HG03064 (cell line): ENCODE data around the gene SLC25A33.
A peak's percentile ranks its signal among the peaks of the same experiment; 100 is the strongest.

Source experiments
- ATAC-seq: cut with Tn5 transposase; IDR thresholded peaks from one replicate; pipeline ENCODE4 v1.9.1; 2021; ENCODE audit warnings: low read depth; ENCODE audit not compliant: unreplicated experiment

The SLC25A33 gene

GRCh38 chr1:9586147-9586766 is 47.0 kb downstream of the SLC25A33 start:
- ATAC-seq = no peak

GRCh38 chr1:9588551-9589143 is 49.4 kb downstream of the SLC25A33 start, which contains the start of gene TMEM201:
TSS of gene TMEM201 (plus strand) at chr1:9588911. CDS start at chr1:9588931, 20 bp downstream.
- ATAC-seq = peak; percentile 71

- ATAC-seq = no peak
Measured at GRCh38 chr1:9589144-9589718, 50.0 kb downstream of the SLC25A33 start.

- ATAC-seq = no peak
Measured at GRCh38 chr1:9589719-9590157, 50.5 kb downstream of the SLC25A33 start.

- no peak for ATAC-seq
Measured at GRCh38 chr1:9590201-9590600, 50.9 kb downstream of the SLC25A33 start.

- no peak for ATAC-seq
Measured at GRCh38 chr1:9590945-9591668, 51.8 kb downstream of the SLC25A33 start.

- ATAC-seq = no peak
Measured at GRCh38 chr1:9591669-9592509, 52.6 kb downstream of the SLC25A33 start.

GRCh38 chr1:9592510-9593075 is 53.3 kb downstream of the SLC25A33 start:
- no peak for ATAC-seq

- no peak for ATAC-seq
Measured at GRCh38 chr1:9593147-9593491, 53.9 kb downstream of the SLC25A33 start.

GRCh38 chr1:9593492-9594465 is 54.5 kb downstream of the SLC25A33 start:
- no peak for ATAC-seq

GRCh38 chr1:9594471-9595155 is 55.3 kb downstream of the SLC25A33 start:
- no peak for ATAC-seq

GRCh38 chr1:9595156-9595967 is 56.1 kb downstream of the SLC25A33 start:
- no peak for ATAC-seq

GRCh38 chr1:9595968-9596340 is 56.7 kb downstream of the SLC25A33 start:
- ATAC-seq = no peak

- no peak for ATAC-seq
Measured at GRCh38 chr1:9596415-9597123, 57.3 kb downstream of the SLC25A33 start.

- ATAC-seq = no peak
Measured at GRCh38 chr1:9597361-9598315, 58.4 kb downstream of the SLC25A33 start.

- no peak for ATAC-seq
Measured at GRCh38 chr1:9598316-9598700, 59.0 kb downstream of the SLC25A33 start.
